GM18907 (cell line): ENCODE results near the gene HDAC4.

Experiments used
- ATAC-seq: cut with Tn5 transposase; IDR thresholded peaks from one replicate; pipeline ENCODE4 v1.9.1; 2021; ENCODE audit warnings: mild to moderate bottlenecking, moderate library complexity; ENCODE audit not compliant: unreplicated experiment

HDAC4 gene

GRCh38 chr2:239244625-239245024 is 156.2 kb downstream of the HDAC4 start:
- ATAC-seq = no peak

DNA sequence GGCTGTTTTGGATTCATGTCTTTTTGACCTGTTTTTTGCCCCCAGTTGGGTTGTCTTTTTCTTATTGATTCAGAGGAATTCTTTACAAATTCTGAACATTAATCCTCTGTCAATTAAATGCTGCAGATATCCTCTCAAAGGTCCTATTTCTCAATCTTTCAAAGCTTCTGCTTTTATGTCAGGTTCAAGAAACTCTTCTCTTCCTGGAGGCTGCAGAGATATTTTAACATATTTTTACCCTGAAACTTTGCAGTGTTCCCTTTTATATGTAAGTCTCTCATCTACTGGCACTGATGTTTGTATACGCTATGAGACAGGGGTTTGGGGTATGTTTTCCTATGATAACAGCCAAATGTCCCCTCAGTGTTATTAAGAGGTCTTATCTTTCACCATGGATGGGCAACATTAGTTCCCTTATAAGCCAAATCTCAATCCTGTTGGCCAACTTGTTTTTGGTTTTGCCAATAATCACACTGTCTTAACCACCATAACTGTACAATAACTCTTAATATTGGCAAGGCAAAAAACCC is 159.3 kb downstream of the HDAC4 start:
- ATAC-seq = no peak

DNA sequence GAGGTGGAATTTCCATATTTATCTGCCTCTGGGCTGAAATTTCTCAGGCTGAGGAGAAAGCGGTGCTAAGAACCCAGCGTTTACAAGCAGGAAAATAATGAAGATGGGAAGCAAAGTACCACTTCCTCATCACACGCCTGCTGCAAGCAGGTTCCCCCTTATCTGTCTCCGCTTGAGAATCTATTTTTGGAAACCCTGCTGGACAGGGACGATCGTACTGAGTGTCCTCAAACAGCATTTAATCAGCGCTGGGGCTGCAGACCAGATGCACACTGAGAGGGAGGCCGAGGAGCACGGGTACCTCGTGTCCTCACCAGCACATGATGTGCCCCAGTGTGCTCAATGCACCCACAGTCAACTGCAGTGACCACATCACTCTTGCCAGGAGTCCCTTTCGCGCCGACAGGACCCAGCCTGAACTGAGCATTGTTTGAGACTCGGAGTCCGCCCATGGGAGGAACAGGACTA is 160.4 kb downstream of the HDAC4 start:
- no peak for ATAC-seq

GRCh38 chr2:239239607-239240413 is 161.0 kb downstream of the HDAC4 start:
- ATAC-seq = no peak

GRCh38 chr2:239238839-239239606 is 161.8 kb downstream of the HDAC4 start:
- ATAC-seq = no peak

DNA sequence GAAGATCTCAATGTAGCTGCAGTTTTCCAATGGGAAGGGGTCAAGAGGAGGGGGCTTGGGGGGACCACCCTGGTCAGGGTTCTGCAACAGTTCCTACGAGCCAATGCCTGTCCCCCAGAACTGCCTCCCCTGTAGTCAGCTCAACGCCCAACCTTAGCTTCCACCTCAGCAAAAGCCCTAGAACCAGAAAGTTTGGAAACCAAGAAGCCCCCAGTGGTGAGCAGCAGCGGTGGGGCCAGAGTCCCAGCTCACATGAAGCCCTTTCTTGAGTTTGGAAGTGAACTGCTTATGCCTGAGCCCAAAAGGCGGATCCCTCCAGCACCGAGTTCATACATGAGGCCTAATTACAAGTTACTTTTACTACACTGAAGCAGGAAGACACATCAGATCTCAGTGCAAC is 162.4 kb downstream of the HDAC4 start:
- no peak for ATAC-seq

- no peak for ATAC-seq
Observed at GRCh38 chr2:239236808-239237205, 164.0 kb downstream of the HDAC4 start.

GRCh38 chr2:239236043-239236807 is 164.6 kb downstream of the HDAC4 start:
- ATAC-seq = no peak

DNA sequence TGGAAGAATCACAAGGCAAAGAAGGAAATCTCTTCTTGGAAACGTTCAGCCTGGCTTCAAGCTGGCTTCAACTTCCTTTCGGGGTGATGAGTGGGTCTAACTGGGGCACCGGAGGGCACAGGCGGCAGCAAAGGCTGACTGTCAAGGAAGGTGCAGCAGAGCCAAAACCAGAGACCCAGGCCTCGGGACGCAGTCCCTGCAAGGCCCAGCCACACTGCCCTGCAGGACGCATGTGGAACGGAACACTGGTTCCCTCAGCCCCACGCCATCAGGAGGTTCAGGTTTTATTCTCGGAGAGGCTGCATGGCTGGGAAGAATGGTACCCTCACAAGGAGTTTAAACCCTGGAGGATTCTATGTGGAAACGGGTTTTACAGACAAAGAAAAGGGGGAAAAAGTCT is 165.5 kb downstream of the HDAC4 start:
- no peak for ATAC-seq

DNA sequence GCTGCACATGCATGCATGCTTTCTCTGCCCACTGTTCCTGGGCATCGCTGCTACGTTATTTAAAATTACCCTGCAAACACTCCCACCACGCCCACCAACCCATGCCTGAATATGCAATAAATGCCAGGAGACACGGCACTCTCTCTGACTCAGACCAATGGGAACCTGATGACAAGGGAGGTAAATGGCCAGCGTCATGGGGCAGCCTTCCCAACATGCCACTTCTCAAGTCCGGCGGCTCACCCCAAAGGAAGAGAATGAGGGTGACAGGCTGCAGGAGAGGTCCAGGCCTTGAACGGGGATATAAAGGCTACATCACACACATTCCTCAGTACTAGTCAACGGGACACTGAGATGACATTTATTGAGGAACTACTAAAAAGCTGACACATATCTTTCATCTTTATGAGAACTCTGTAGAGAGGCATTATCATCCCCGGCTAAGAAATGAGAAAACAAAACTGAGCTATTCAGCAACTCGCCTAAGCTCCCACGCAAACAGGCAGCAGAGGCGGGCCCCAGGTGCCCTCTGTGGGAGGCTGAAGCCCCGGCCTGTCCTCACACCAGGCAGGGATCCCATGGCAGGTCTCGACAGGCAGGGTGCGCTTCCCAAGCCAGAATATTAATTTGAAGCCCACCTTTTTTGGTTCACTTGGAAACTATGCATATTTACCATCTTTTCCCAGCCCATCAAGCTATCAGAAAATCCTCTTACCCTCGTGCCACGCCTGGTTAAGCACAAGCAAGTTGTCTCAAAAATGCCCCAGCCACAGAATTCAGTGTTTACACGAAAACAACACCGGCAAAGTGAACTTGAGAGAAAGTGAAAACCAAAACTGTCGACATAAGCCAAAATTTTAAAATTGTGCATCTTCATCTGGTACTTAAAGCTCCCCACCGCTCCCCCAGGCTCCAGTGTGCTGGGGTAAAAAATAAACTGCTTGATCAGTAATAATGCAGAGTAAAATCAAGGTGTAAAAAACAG is 166.3 kb downstream of the HDAC4 start:
- ATAC-seq = no peak

GRCh38 chr2:239233576-239233975 is 167.2 kb downstream of the HDAC4 start:
- ATAC-seq = no peak

- no peak for ATAC-seq
Observed at GRCh38 chr2:239232195-239232578, 168.6 kb downstream of the HDAC4 start.

DNA sequence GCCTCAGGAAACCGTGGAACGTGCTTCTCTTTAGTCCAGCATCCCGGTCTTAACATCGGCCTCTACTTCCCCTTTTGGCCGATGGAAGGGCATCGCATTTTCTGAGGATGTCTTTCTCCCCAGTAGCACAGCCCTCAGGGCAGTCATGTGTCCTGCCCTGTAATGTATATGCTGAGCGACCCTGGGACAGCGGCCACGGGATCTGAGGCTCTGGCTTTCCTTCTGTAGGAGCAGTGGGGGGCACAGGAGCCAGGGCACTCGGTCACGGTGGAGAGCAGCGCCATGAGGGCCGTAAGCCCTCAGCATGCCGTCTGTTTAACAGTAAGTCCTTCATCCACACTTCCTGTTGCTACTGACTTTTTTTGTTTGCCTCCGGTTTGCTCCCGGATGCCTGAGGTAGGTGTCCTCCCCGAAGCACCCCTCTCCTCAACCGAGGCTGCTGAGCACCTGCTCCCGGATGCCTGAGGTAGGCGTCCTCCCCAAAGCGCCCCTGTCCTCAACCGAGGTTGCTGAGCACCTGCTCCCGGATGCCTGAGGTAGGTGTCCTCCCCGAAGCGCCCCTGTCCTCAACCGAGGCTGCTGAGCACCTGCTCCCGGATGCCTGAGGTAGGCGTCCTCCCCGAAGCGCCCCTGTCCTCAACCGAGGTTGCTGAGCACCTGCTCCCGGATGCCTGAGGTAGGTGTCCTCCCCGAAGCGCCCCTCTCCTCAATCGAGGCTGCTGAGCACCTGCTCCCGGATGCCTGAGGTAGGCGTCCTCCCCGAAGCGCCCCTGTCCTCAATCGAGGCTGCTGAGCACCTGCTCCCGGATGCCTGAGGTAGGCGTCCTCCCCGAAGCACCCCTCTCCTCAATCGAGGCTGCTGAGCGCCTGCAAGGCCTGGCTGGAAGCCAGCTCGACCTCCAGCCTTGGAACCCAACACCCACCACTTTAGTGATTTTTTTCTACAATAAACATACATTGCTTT is 169.3 kb downstream of the HDAC4 start:
- no peak for ATAC-seq

GRCh38 chr2:239230318-239231052 is 170.3 kb downstream of the HDAC4 start:
- ATAC-seq = no peak

DNA sequence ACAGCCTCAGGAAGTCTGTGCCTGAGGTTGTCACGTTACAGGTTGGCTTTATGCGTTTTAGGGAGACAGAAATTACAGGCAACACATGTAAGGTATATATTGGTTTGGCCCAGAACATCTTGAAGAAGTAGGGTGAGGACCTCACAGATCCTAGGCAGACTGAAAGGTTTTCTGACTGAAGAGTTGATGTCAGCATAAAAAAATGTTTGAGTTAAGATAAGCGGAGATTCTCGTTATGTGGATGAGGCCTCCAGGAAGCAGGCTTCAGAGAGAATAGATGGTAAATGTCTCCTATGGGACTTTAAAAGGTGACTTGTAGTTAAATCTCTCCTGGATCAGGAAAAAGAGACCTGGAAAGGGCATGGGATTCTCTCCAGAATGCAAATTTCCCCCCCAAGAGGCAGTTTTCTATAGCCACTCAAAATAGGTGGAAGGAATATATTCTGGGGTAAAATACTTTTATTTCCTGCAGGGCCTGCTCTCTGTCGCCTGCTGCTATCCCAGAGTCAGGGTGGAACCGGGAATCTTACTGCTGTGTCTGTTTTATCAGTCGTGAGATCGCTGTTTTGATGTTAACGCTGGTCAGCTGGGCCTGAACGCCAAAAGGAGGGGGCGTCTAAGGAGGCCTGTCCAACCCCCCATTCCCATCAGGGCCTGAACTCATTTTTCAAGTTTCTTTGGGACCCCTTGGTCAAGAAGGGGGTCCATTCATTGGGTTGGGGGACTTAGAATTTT is 171.1 kb downstream of the HDAC4 start:
- no peak for ATAC-seq

DNA sequence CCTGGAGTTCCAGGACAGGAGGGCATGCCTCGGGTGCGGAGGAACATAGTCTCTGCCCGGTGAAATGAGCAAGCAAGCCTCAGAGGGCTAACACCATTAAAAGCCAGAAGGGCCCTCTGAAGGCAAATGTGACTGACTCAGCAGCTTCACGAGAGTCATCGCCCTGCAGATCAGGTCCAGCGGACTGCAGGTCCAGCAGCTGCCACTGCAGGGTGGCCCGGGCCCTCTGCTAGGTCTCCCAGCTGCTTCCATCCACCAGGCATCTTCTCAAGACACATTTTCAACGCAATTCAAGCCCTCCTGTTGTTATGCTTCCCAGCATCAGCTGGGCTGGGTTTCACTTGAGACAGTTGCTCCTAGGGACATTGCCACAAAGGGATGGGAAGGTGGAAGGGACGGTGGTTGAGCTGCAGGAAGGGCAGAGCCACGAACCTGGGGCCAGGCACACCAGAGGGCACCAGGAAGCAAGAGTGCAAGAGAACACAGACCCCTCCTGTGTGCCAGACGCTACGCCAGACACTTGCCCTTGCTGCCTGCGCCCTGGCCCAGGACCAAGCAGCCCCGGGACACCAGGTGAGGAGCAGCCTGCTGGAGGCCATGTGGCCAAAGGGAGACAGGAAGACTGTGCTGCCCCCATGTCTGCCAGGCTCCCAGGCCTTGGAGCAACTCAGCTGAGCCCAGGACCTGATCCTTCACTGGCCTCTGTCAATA is 173.0 kb downstream of the HDAC4 start:
- ATAC-seq = no peak
